DMS153 treated with DMSO at 0.1 percent for 48 hours (cell line): Measurements from ENCODE around the gene MAPKAP1.
"Not testable (repeated sequence)": the region's sequence is repeated elsewhere in the genome, so short reads cannot be mapped to it uniquely, and the experiment has no call there.

Experiments used
- DNase-seq: peaks from one replicate; lab custom pipeline; 2025; ENCODE audit not compliant: unreplicated experiment; lab: John Stamatoyannopoulos, UW

MAPKAP1 gene

GRCh38 chr9:125732562-125732961 lies 25.6 kb upstream of the MAPKAP1 start:
- DNase-seq = no peak

- DNase-seq = no peak
Measured at GRCh38 chr9:125730168-125730567, 23.2 kb upstream of the MAPKAP1 start.

GRCh38 chr9:125726456-125727132 lies 19.6 kb upstream of the MAPKAP1 start:
- DNase-seq = no peak

GRCh38 chr9:125707472-125707804 lies 430 bp upstream of the MAPKAP1 start:
- no peak for DNase-seq

GRCh38 chr9:125705893-125706292 lies 1.1 kb downstream of the MAPKAP1 start:
- DNase-seq = no peak

- DNase-seq = no peak
Measured at GRCh38 chr9:125703662-125704061, 3.3 kb downstream of the MAPKAP1 start.

- DNase-seq = no peak
Measured at GRCh38 chr9:125701351-125701750, 5.7 kb downstream of the MAPKAP1 start.

GRCh38 chr9:125700791-125701190 lies 6.2 kb downstream of the MAPKAP1 start:
- no peak for DNase-seq

GRCh38 chr9:125699870-125700269 lies 7.1 kb downstream of the MAPKAP1 start:
- DNase-seq = no peak

- DNase-seq = no peak
Measured at GRCh38 chr9:125696106-125696647, 10.8 kb downstream of the MAPKAP1 start.

- not testable (repeated sequence) for DNase-seq
Measured at GRCh38 chr9:125695548-125695947, 11.5 kb downstream of the MAPKAP1 start.

GRCh38 chr9:125694478-125694877 lies 12.5 kb downstream of the MAPKAP1 start:
- no peak for DNase-seq

- DNase-seq = not testable (repeated sequence)
Measured at GRCh38 chr9:125693492-125693891, 13.5 kb downstream of the MAPKAP1 start.

- no peak for DNase-seq
Measured at GRCh38 chr9:125691869-125692268, 15.1 kb downstream of the MAPKAP1 start.

- no peak for DNase-seq
Measured at GRCh38 chr9:125690679-125691078, 16.3 kb downstream of the MAPKAP1 start.

- DNase-seq = no peak
Measured at GRCh38 chr9:125687163-125687863, 19.7 kb downstream of the MAPKAP1 start.

GRCh38 chr9:125685167-125685566 lies 21.8 kb downstream of the MAPKAP1 start:
- no peak for DNase-seq

GRCh38 chr9:125683486-125683885 lies 23.5 kb downstream of the MAPKAP1 start:
- DNase-seq = no peak

GRCh38 chr9:125682340-125682739 lies 24.7 kb downstream of the MAPKAP1 start:
- DNase-seq = no peak

- DNase-seq = no peak
Measured at GRCh38 chr9:125681657-125682056, 25.4 kb downstream of the MAPKAP1 start.

GRCh38 chr9:125681086-125681622 lies 25.9 kb downstream of the MAPKAP1 start:
- no peak for DNase-seq

GRCh38 chr9:125680445-125680844 lies 26.6 kb downstream of the MAPKAP1 start:
- DNase-seq = no peak
